Esophagus (tissue), 2 donors: Measurements from ENCODE around the gene PLCG1. TPM values are rescaled to one million over a fixed set of nuclear protein-coding genes. Genes with fewer than 3 reads are reported as not detected.
A peak's percentile ranks its signal among the peaks of the same experiment; 100 is the strongest.

Experiments
- H3K27ac ChIP-seq, 2 donors: one replicate each; pipeline ENCODE4 v1.5.1; 2013; ENCODE audit warnings: low read depth in 2 of 2, mild to moderate bottlenecking in 2 of 2, inconsistent platforms in 1 of 2, low read length in 1 of 2, moderate library complexity in 1 of 2
- H3K27me3 ChIP-seq, 2 donors: one replicate each; pipeline ENCODE4 v1.6.1; 2013; ENCODE audit warnings: low read length in 2 of 2, control low read depth in 1 of 2, mild to moderate bottlenecking in 1 of 2; ENCODE audit not compliant: insufficient read depth in 2 of 2, control insufficient read depth in 1 of 2
- H3K36me3 ChIP-seq, 2 donors: one replicate each; pipeline ENCODE4 v1.6.1; 2013; ENCODE audit warnings: low read length in 1 of 2; ENCODE audit not compliant: control insufficient read depth in 2 of 2, insufficient read depth in 2 of 2
- H3K4me1 ChIP-seq, 2 donors: one replicate each; pipeline ENCODE4 v1.6.1; 2013; ENCODE audit warnings: low read length in 1 of 2; ENCODE audit not compliant: control insufficient read depth in 2 of 2, insufficient read depth in 2 of 2
- H3K4me3 ChIP-seq, 2 donors: one replicate each; pipeline ENCODE4 v1.5.1; 2013; ENCODE audit warnings: low read length in 2 of 2, mild to moderate bottlenecking in 2 of 2, low read depth in 1 of 2, moderate library complexity in 1 of 2
- H3K9me3 ChIP-seq, 2 donors: one replicate each; pipeline ENCODE4 v1.6.1; 2013; ENCODE audit warnings: mild to moderate bottlenecking in 2 of 2, low read depth in 1 of 2, low read length in 1 of 2, moderate library complexity in 1 of 2; ENCODE audit not compliant: control insufficient read depth in 2 of 2, insufficient read depth in 1 of 2
- WGBS, 2 donors: extraction: QIAGEN DNeasy Blood & Tissue Kit; methylation state at CpG; one replicate each; pipeline ENCODE4 v1.1.7; 2013; 5-methylcytosine and 5-hydroxymethylcytosine counted together
- polyA plus RNA-seq, 2 donors: library from polyadenylated mRNA; stranded (reverse); fragments of 200-250 nt; gene quantifications; one replicate each; pipeline ENCODE4 v1.2.3, GENCODE V29; 2013
- donor health status: healthy with polysubstance abuse.
- donor health status: Bipolar disorder and iron deficiency.

Gene PLCG1
- polyA plus RNA-seq, 2 donors: 26.2 to 45.3 TPM

DNA sequence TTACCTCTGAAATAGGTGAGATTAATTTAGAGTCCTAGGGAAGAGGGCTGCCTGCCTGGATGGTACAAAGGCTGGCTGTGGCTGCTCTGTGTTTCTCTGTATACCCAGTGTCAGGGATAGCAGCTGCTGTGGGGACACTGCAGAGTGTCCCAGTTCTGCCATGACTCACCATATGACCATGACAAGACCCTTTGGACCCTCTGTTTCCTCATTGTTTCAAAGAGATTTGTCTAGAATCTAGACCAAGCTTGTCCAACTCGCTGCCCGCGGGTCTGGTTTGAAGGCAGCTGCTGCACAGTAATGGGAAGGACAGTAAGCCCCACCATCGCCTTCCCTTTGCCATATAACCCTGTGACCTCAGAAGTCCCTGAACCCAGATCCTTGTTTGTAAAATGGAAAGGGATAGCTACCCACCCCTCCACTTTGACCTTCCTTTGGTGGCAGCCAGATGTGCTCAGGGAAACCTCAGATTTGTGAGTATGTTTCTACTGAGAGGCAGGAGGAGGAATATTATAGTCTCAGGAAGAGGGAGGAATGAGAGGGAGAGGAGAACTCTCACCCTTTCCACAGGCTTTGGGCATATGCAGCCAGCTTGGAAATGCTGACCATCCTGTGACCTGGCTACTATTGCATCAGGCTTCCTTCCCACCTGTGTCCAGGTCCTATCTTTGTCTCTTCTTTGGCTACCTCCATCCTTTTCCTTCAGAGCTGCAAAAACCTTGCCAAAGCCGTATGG lies 14.0 kb downstream of the PLCG1 start:
- Histone ChIP-seq H3K4me1 (peaks cover 11 to 30% of the 10 kb centered on the region in 2 donors), H3K27ac (no peak overlapping the region), H3K36me3 (no peaks in the 10 kb centered on the region), H3K27me3 (no peaks in the 10 kb centered on the region), H3K4me3 (no peak overlapping the region), H3K9me3 (no peaks in the 10 kb centered on the region)
- WGBS, 2 donors: 94% methylated on average over 5 of the region's 5 CpGs

DNA sequence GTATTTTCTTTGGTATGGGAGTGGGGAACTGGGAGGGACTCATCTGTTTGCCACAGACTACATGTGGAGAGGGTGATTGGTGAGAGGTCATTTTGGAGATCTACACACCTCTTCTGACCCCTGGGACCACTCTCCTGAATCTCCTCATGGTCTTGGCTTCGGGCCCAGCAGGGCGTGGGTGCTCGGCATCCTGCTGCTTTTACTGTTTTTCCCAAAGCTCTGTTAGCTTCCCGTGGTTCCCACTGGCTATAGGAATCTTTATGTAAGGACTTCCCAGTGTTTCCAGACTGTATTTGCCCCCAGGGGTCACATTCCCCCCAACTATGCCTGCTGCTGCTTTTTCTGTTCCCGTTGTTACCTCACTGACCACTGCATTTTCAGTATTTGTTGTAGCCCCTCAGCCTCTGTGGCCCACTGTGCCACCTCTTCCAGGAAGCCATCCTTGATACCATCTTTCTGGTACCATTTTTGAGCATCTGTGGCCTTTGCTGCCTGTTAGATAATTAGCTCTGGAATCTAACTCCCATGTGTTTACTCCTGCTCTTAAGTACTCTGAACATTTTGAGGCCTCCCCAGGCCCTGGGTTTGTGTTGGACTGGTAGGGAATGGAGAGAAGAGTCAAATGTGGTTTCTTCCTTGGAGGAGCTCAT lies 14.9 kb downstream of the PLCG1 start:
- no peaks in the 10 kb centered on the region for H3K36me3 ChIP-seq
- peak overlapping the region in 1 of 2 donors; percentile 6 for H3K27ac ChIP-seq
- 54 to 56% methylated on average over 5 of the region's 5 CpGs for whole genome bisulfite sequencing, 2 donors
- peaks cover 7 to 27% of the 10 kb centered on the region in 2 donors for H3K4me1 ChIP-seq
- H3K27me3 ChIP-seq: no peaks in the 10 kb centered on the region
- no peaks in the 10 kb centered on the region for H3K9me3 ChIP-seq
- no peak overlapping the region for H3K4me3 ChIP-seq

DNA sequence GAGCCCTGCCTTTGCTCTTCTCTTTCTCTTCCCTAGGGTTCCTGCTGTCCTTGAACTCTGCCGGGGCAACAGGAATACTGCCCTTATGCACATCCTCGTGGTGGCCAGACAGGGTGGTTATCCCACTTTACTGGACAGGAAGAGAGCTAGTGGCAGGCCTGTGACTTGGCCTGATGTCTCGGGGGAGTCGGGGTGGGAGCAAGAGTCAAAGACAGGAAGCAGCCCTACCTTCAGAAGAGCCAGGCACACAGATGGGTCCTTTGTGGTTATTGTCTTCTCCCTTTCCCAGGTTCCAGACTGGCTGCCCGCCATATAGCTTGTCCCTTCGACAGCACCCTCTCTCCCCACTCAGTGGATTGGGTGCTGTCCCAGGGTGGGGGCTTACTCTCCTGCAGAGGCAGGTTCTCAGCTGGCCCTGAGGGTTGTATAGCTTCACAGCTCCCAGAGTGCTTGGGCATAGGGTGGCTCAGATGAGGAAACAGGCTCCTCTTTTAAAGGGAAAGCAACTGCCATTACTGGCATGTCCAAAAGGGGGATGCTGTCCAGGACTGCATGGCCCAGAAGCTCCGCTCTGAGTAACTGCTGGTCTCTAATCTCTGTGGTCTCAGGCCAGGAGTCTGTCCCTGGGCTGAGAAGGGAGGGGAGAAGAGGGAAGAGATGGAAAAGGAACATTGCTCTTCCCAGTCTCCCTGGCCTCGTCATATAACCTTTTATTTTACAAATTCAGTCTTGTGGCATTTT lies 17.3 kb downstream of the PLCG1 start:
- Histone ChIP-seq H3K27me3 (no peaks in the 10 kb centered on the region), H3K36me3 (peaks cover 0 to 4% of the 10 kb centered on the region in 2 donors), H3K4me1 (peaks cover 12 to 37% of the 10 kb centered on the region in 2 donors), H3K9me3 (no peaks in the 10 kb centered on the region), H3K27ac (no peak overlapping the region), H3K4me3 (no peak overlapping the region)
- WGBS, 2 donors: 68 to 72% methylated on average over 8 of the region's 8 CpGs

DNA sequence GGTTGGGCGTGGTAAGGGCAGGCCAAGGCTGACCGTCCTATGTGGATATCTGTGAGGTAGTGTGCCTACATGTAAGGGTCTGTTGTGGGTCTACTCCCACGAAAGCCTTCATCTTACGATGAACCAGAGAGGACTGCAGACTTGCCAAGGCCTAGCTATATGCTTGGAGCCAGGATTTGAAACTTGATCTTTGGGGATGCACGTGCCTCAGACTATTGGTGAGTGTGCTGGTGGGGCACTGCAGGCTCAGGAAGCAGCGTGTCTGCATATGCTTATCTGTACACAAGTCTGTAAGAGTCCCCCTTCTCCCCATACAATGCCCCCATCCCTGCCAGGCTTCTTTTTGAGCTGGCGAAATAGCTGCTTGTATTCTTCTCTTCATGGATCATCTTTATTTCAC lies 17.9 kb downstream of the PLCG1 start:
- Histone ChIP-seq H3K4me1 (peaks cover 12 to 34% of the 10 kb centered on the region in 2 donors), H3K4me3 (no peak overlapping the region), H3K27me3 (no peaks in the 10 kb centered on the region), H3K36me3 (peaks cover 4 to 6% of the 10 kb centered on the region in 2 donors), H3K27ac (no peak overlapping the region), H3K9me3 (no peaks in the 10 kb centered on the region)
- WGBS, 2 donors: 87 to 88% methylated on average over 7 of the region's 7 CpGs

DNA sequence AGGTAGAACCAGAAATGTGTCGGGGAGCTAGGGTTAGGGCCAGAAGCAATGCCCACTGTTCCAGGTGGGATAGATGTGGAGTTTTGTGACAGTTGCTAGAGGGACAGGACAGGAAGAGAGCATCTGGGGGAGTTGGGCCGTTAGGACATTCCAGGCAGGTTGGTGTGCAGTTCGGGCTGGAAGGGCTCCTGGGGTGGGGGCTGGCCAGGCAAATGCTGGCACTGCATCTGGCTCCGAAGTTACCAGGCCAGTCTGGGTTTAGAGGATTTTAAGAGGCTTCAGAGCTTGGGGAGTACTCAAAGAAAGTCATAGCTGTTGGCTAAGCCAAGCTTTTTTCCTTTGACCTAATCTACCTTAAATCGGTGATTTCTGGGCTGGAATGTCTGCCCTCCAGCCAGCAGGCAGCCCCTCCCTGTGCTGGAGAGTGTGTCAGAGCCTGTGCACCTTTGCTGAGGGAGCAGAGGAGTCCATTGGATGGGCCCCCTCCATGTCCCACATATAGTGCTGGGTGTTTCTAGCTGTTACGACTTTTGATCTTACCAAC lies 20.8 kb downstream of the PLCG1 start:
- Histone ChIP-seq H3K9me3 (no peaks in the 10 kb centered on the region), H3K4me3 (no peak overlapping the region), H3K4me1 (peaks cover 7 to 34% of the 10 kb centered on the region in 2 donors), H3K36me3 (peaks cover 5 to 19% of the 10 kb centered on the region in 2 donors), H3K27ac (peak overlapping the region; percentile 61 to 65), H3K27me3 (no peaks in the 10 kb centered on the region)
- 60 to 67% methylated on average over 6 of the region's 6 CpGs for WGBS, 2 donors

DNA sequence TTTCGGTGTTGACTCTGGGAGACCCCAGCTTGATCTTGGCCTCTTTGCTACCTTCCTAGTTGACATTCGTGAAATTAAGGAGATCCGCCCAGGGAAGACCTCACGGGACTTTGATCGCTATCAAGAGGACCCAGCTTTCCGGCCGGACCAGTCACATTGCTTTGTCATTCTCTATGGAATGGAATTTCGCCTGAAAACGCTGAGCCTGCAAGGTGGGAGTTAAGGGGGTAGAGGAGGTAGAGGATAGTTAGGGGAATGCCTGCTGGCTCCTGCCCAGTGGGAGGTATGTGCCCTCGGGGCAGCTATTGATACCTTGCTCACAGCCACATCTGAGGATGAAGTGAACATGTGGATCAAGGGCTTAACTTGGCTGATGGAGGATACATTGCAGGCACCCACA lies 22.2 kb downstream of the PLCG1 start:
- Histone ChIP-seq H3K36me3 (peaks cover 11 to 30% of the 10 kb centered on the region in 2 donors), H3K9me3 (no peaks in the 10 kb centered on the region), H3K4me1 (peaks cover 7 to 30% of the 10 kb centered on the region in 2 donors), H3K27ac (no peak overlapping the region), H3K4me3 (no peak overlapping the region), H3K27me3 (no peaks in the 10 kb centered on the region)
- 85 to 91% methylated on average over 10 of the region's 10 CpGs for WGBS, 2 donors

DNA sequence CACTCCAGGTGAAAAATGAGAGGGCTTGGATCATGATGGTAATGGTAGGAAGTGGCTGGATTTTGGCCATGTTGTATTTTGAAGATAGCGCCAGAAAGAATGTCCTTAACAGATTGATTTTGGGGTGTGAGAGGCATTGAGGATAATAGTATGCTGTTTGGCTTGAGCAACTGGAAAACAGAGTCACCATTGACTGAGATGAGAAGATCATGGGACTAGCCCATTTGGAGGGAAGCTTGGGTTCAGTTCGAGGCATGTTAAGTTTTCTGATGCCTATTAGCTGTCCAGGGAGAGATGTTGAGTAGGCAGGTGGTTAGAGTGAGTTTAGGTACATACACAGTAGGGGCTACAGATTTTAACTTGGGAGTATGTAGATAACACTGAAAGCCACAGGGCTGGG lies 23.3 kb downstream of the PLCG1 start:
- H3K9me3 ChIP-seq: no peaks in the 10 kb centered on the region
- no peaks in the 10 kb centered on the region for H3K27me3 ChIP-seq
- 91 to 93% methylated on average over 2 of the region's 2 CpGs for WGBS, 2 donors
- no peak overlapping the region for H3K4me3 ChIP-seq
- no peak overlapping the region for H3K27ac ChIP-seq
- H3K36me3 ChIP-seq: peaks cover 16 to 41% of the 10 kb centered on the region in 2 donors
- H3K4me1 ChIP-seq: peaks cover 7 to 27% of the 10 kb centered on the region in 2 donors

DNA sequence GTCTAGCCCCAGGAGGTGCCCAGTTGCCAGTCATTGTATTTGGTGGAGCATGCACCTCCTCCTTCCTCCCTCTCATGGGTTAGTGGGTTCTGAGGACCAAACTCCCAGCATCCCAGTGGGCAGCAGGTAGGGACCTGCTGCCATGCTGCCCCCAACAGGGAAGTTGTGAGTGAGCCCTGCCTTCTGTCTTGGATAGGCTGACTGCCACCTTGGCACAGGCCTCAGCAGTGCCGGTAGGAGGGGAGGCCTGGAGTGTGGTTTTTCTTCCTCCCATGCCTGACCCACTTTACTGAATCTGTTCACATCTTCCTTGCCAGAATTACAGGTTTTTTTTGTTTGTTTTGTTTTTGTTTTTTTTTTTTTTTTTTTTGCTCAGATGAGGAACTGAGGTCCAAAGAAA lies 24.5 kb downstream of the PLCG1 start:
- Histone ChIP-seq H3K27ac (peak overlapping the region in 1 of 2 donors; percentile 29), H3K4me1 (peaks cover 5 to 20% of the 10 kb centered on the region in 2 donors), H3K27me3 (no peaks in the 10 kb centered on the region), H3K36me3 (peaks cover 18 to 53% of the 10 kb centered on the region in 2 donors), H3K9me3 (no peaks in the 10 kb centered on the region), H3K4me3 (no peak overlapping the region)
- WGBS, 2 donors: 27 to 38% methylated on average over 1 of the region's 1 CpG

DNA sequence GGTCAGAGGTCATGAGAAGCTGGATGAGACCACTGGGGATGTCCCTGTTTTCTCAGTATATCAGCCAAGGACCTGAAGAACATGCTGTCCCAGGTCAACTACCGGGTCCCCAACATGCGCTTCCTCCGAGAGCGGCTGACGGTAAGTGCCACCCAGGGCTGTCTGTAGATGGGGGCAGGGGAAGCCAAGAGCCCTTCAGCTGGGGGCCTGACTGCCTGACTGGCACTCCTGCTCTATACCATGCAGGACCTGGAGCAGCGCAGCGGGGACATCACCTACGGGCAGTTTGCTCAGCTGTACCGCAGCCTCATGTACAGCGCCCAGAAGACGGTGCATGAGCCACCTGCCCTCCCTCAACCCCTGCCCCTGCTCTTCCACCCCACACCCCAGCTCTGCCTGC lies 25.1 kb downstream of the PLCG1 start:
- H3K27me3 ChIP-seq: no peaks in the 10 kb centered on the region
- H3K36me3 ChIP-seq: peaks cover 19 to 58% of the 10 kb centered on the region in 2 donors
- H3K4me3 ChIP-seq: no peak overlapping the region
- no peaks in the 10 kb centered on the region for H3K9me3 ChIP-seq
- peaks cover 5 to 17% of the 10 kb centered on the region in 2 donors for H3K4me1 ChIP-seq
- WGBS, 2 donors: 96 to 98% methylated on average over 10 to 11 of the region's 11 CpGs
- H3K27ac ChIP-seq: no peak overlapping the region
